CD4-positive, alpha-beta T cell treated with Interleukin-12 subunit alpha and Interleukin-12 subunit beta, for 1 hour (primary cell): ENCODE results near the gene NUDT6.

Experiments
- DNase-seq: peaks from one replicate; pipeline ENCODE4 v3.0.0-alpha.2; 2020

Gene NUDT6

GRCh38 chr4:122912810-122913575, 9.4 kb downstream of the NUDT6 start:
- DNase-seq, result no peak

- no peak for DNase-seq
Observed at GRCh38 chr4:122911588-122911987, 10.8 kb downstream of the NUDT6 start.

- no peak for DNase-seq
Observed at GRCh38 chr4:122909683-122910082, 12.7 kb downstream of the NUDT6 start.

GRCh38 chr4:122908223-122908622, 14.2 kb downstream of the NUDT6 start:
- no peak for DNase-seq

DNA sequence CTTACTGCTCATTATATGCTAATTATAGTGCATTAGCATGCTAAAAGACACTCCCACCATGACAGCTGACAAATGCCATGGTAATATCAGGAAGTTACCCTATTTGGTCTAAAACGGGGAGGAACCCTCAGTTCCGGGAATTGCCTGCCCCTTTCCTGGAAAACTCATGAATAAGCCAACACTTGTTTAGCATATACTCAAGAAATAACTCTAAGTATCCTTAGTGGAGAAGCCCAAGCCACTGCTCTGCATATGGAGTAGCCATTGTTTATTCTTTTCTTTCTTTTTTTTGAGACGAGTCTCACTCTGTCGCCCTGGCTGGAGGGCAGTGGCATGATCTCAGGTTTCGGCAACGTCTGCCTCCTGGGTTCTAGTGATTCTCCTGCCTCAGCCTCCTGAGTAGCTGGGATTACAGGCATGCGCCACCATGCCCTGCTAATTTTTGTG, 15.5 kb downstream of the NUDT6 start:
- no peak for DNase-seq

GRCh38 chr4:122903766-122904288, 18.6 kb downstream of the NUDT6 start:
- no peak for DNase-seq

GRCh38 chr4:122901247-122902010, 21.0 kb downstream of the NUDT6 start:
- no peak for DNase-seq

DNA sequence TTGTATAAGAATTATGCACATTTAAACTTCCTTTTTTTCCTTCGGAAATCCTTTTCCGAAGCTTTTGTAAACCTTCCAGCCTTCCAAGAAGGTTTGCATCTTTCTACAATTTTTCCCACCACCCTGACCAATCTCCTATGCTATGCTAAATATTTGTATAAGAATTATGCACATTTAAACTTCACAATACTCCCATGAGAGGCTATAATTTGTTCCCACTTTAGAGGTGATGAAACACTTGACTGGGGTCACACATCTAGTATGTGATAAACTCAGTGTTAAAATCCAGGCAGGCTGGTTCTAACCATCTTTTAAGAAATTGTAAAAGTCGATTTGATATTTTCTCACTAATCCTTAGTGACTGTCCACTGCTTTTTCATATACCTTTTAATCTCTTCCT, 22.1 kb downstream of the NUDT6 start:
- no peak for DNase-seq

DNA sequence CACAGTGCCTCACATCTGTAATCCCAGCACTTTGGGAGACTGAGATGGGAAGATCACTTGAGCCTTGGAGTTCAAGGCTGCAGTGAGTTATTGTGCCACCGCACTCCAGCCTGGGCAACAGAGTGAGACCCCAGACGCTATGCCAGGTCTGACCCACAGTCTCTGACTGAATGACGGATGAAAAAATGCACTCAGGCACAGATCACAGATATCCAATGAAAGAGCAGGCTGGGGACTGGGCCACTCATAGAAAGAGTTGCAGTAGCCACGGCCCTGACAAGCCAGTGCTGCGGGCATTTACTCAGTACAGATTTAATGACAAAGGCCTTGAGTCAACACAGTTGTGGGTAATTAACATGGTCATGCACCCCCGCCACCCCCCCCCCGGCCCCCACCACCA, 22.7 kb downstream of the NUDT6 start:
- DNase-seq, result no peak

- no peak for DNase-seq
Observed at GRCh38 chr4:122898370-122899150, 23.8 kb downstream of the NUDT6 start.

DNA sequence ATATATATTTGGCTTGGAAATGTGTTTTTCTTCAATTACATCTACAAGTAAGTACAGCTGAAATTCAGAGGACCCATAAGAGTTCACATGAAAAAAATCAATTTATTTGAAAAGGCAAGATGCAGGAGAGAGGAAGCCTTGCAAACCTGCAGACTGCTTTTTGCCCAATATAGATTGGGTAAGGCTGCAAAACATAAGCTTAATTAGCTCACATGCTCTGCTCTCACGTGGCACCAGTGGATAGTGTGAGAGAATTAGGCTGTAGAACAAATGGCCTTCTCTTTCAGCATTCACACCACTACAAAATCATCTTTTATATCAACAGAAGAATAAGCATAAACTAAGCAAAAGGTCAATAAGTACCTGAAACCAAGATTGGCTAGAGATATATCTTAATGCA, 26.1 kb downstream of the NUDT6 start:
- DNase-seq, result no peak

DNA sequence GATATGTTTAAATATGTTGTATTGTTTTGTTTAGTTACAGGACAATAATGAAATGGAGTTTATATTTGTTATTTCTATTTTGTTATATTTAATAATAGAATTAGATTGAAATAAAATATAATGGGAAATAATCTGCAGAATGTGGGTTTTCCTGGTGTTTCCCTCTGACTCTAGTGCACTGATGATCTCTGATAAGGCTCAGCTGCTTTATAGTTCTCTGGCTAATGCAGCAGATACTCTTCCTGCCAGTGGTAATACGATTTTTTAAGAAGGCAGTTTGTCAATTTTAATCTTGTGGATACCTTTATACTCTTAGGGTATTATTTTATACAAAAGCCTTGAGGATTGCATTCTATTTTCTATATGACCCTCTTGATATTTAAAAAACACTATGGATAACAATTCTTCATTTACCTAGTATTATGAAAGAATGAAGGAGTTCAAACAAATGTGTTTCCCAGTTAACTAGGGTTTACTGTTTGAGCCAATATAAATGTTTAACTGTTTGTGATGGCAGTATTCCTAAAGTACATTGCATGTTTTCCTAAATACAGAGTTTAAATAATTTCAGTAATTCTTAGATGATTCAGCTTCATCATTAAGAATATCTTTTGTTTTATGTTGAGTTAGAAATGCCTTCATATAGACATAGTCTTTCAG, 26.9 kb downstream of the NUDT6 start:
- no peak for DNase-seq

- no peak for DNase-seq
Observed at GRCh38 chr4:122894827-122895226, 27.6 kb downstream of the NUDT6 start.

- no peak for DNase-seq
Observed at GRCh38 chr4:122890147-122890795, 32.1 kb downstream of the NUDT6 start.

DNA sequence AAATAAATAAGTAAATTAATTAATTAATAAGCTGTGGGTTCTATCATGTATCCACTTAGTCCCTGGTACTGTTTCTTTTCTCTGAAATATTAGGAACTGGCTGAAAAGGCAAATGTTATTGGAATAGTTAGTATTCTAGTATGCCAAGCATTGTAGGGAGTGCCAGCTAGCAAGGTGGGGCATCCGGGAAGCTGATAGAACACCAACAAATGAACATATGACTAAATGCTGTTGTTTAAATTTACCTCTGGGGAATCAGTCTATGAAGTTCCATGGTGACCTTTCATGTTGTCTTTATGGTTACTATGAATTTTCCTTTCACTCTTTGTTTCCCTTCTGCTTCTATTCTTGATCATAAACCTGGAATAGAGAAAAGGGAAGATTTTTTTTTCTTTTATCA, 32.7 kb downstream of the NUDT6 start:
- no peak for DNase-seq

DNA sequence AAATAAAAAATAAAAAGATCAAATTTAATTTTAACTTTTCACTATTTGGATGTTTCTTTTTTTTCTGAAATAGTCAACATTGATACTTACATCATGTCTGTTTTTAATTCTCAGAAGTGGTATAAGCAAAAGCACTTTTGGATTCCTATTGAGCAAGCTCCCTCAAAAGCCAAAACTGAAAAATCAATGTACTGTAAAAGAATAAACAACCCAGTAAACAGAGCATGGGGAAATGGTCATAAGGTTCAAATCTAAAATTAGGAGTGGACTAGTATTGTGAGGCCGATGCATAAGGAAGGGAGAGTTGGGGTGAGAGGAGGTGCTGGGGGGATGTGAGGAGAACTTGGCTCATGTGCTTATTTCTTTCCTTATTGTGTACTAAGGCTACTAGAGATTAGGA, 37.9 kb downstream of the NUDT6 start:
- no peak for DNase-seq

DNA sequence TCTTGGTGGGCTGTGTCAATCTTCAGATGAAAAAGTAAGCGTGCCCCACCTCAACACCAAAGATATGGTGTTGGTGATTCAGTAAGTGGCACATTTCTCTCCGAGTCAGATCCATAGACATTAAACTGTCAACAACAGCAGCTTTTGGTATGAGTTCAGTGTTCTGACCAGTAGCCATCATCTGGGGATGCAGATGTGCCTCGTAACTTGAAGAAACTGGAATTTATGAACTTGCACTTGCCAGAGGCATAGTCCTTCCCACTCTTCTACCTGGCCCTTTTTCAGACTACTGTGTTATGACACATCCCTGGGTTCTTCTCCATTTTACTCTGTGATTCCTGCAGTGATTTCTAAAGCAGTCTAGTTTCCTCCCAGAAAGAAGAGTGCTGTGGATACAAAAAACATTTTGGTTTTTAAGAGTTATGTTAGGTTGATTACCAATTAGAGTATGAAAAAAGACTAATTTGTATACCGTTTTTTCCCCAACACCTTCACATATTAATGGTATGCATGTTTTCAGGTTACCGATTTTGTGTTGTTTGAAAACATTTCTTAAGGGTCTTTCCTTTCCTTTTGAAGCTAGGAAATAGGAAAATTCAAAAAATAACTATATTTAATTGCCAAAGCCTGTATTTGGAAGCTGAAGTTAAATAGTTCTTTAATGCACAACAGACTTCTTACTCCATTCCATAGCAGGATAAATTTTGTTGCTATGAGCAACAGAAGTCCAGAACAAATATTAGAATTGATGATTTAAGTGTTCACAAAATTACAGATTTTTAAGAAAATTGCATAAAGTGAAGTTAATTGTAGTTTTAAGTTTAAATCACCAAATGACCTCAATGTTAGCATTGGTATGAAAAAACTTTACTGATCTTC, 39.3 kb downstream of the NUDT6 start:
- DNase-seq, result no peak

DNA sequence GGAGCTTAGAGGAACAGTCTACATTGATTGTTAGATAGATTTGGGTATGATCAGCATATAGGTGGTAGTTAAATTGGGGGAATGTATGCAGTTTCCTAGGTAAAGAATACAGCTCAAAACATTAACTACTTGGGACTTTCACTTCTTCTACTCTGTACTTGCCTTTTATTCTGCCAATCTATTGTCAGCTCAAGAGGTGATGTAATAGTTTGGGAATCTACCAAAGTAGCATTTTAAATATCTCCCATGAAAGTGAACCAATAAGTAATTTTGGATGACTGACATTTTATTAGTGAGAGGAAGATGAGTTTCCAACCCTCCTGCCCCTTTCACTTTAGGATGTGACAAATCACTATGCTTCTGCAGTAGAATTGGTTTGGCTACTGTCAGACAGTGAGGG, 43.4 kb downstream of the NUDT6 start:
- no peak for DNase-seq

GRCh38 chr4:122876456-122876855, 45.9 kb downstream of the NUDT6 start:
- no peak for DNase-seq

- DNase-seq, result no peak
Observed at GRCh38 chr4:122875949-122876348, 46.4 kb downstream of the NUDT6 start.
